CD14-positive monocyte (primary cell): ENCODE data around the gene GRK5. TPM values are rescaled to one million over a fixed set of nuclear protein-coding genes. Genes with fewer than 3 reads are reported as not detected.

ENCODE experiments used
- DNase-seq, 3 donors: peaks; one replicate each; pipeline ENCODE4 v3.0.0-alpha.2; 2011 to 2022
- H2AFZ ChIP-seq: 2 replicates; pipeline ENCODE4 v1.6.0; 2012; ENCODE audit warnings: mild to moderate bottlenecking, low read depth, low read length, inconsistent platforms; ENCODE audit not compliant: insufficient read depth, poor library complexity, severe bottlenecking
- H3K27ac ChIP-seq, 2 donors: 1 replicate in 1 of 2; 2 replicates in 1 of 2; pipeline ENCODE4 v1.5.1; 2012 to 2013; ENCODE audit warnings: low read length in 2 of 2, control low read depth in 1 of 2, inconsistent platforms in 1 of 2, low read depth in 1 of 2, mild to moderate bottlenecking in 1 of 2
- H3K27me3 ChIP-seq, 2 donors: one replicate each; pipeline versions ENCODE4 v1.6.0 to v1.6.1; 2011 to 2013; ENCODE audit warnings: low read length in 2 of 2; ENCODE audit not compliant: control insufficient read depth in 2 of 2, insufficient read depth in 2 of 2
- H3K36me3 ChIP-seq, 2 donors: replicated peaks in 1 of 2; 1 replicate in 1 of 2; 2 replicates in 1 of 2; pipeline versions ENCODE4 v1.5.1 to v1.6.1; 2012 to 2013; ENCODE audit warnings: low read length in 2 of 2, control low read depth in 1 of 2, inconsistent platforms in 1 of 2, mild to moderate bottlenecking in 1 of 2; ENCODE audit not compliant: insufficient read depth in 2 of 2, control insufficient read depth in 1 of 2
- H3K4me1 ChIP-seq, 2 donors: 1 replicate in 1 of 2; 2 replicates in 1 of 2; pipeline versions ENCODE4 v1.5.1 to v1.6.1; 2012 to 2013; ENCODE audit warnings: low read length in 2 of 2, control low read depth in 1 of 2, inconsistent platforms in 1 of 2, mild to moderate bottlenecking in 1 of 2, moderate library complexity in 1 of 2; ENCODE audit not compliant: insufficient read depth in 2 of 2, control insufficient read depth in 1 of 2
- H3K4me2 ChIP-seq: replicated peaks from 2 replicates; pipeline ENCODE3; 2012; ENCODE audit warnings: low read length, moderate library complexity, mild to moderate bottlenecking; ENCODE audit not compliant: poor library complexity, severe bottlenecking; ENCODE audit errors: extremely low read depth
- H3K4me3 ChIP-seq, 3 experiments: fragments of 200-600 bp in 1 of 3; sonication (generic) in 1 of 3; replicated peaks in 1 of 3; 1 replicate in 2 of 3; 2 replicates in 1 of 3; pipeline ENCODE4 v1.5.1; 2011 to 2013; ENCODE audit warnings: low read length in 3 of 3, mild to moderate bottlenecking in 3 of 3, control low read depth in 2 of 3, low read depth in 2 of 3, inconsistent platforms in 1 of 3, moderate library complexity in 1 of 3
- H3K79me2 ChIP-seq: 2 replicates; pipeline ENCODE4 v1.6.0; 2012; ENCODE audit warnings: mild to moderate bottlenecking, control low read depth, inconsistent platforms, low read length, moderate library complexity; ENCODE audit not compliant: insufficient read depth
- H3K9ac ChIP-seq: 2 replicates; pipeline ENCODE4 v1.6.0; 2017; ENCODE audit warnings: low read length, mild to moderate bottlenecking; ENCODE audit not compliant: insufficient read depth, poor library complexity, severe bottlenecking
- H3K9me3 ChIP-seq, 2 donors: replicated peaks in 1 of 2; 1 replicate in 1 of 2; 2 replicates in 1 of 2; pipeline versions ENCODE4 v1.5.1 to v1.6.1; 2012 to 2013; ENCODE audit warnings: low read length in 2 of 2, control low read depth in 1 of 2; ENCODE audit not compliant: control insufficient read depth in 1 of 2, insufficient read depth in 1 of 2
- H4K20me1 ChIP-seq: 2 replicates; pipeline ENCODE4 v1.6.0; 2012; ENCODE audit warnings: mild to moderate bottlenecking, low read length, control low read depth, moderate library complexity; ENCODE audit not compliant: insufficient read depth
- H3K27ac Mint-ChIP-seq, 7 donors: one replicate each; pipeline ENCODE4 v1.8.0; 2020; ENCODE audit warnings: mild to moderate bottlenecking in 7 of 7, mixed read lengths in 7 of 7, moderate library complexity in 6 of 7, inconsistent platforms in 2 of 7
- H3K27me3 Mint-ChIP-seq, 3 donors: one replicate each; pipeline ENCODE4 v1.8.0; 2021 to 2022; ENCODE audit warnings: low read depth in 3 of 3, mild to moderate bottlenecking in 3 of 3, mixed read lengths in 3 of 3, moderate library complexity in 3 of 3, inconsistent platforms in 1 of 3
- H3K36me3 Mint-ChIP-seq, 2 donors: one replicate each; pipeline ENCODE4 v1.8.0; 2020; ENCODE audit warnings: mixed read lengths in 2 of 2, inconsistent platforms in 1 of 2, mild to moderate bottlenecking in 1 of 2
- H3K4me1 Mint-ChIP-seq: one replicate; pipeline ENCODE4 v1.8.0; 2020; ENCODE audit warnings: mild to moderate bottlenecking, mixed read lengths
- H3K4me3 Mint-ChIP-seq, 2 donors: one replicate each; pipeline ENCODE4 v1.8.0; 2020; ENCODE audit warnings: mild to moderate bottlenecking in 2 of 2, mixed read lengths in 2 of 2, moderate library complexity in 1 of 2
- H3K9me3 Mint-ChIP-seq, 7 donors: one replicate each; pipeline ENCODE4 v1.8.0; 2020 to 2022; ENCODE audit warnings: mixed read lengths in 7 of 7, mild to moderate bottlenecking in 6 of 7, moderate library complexity in 6 of 7, inconsistent platforms in 2 of 7
- CTCF ChIP-seq: fragments of 200-600 bp; IDR thresholded peaks from one replicate; pipeline ENCODE4 v1.8.0; 2022; ENCODE audit warnings: antibody characterized with exemption, mild to moderate bottlenecking
- WGBS: methylation state at CpG from one replicate; pipeline ENCODE4 v1.1.5; 2013; ENCODE audit warnings: missing lambda C conversion rate; ENCODE audit not compliant: insufficient coverage; 5-methylcytosine and 5-hydroxymethylcytosine counted together
- intact Hi-C, 2 donors: fragments of 100-400 bp; cut with micrococcal nuclease; formaldehyde crosslinking; loops; one replicate each; pipeline versions ENCODE4 v1.15.0 to v1.15.1; 2023
- polyA plus RNA-seq, 3 donors: library from polyadenylated mRNA; depleted of rRNA in 1 of 3; unstranded in 2 of 3; stranded (reverse) in 1 of 3; fragments of 300-500 nt in 2 of 3; fragments of >200 nt in 1 of 3; fragmentation: Illumina TruSeq in 2 of 3; gene quantifications; 1 replicate in 2 of 3; 2 replicates in 1 of 3; pipeline ENCODE4 v1.2.3, GENCODE V29; 2012 to 2021

Gene GRK5
- polyA plus RNA-seq, 3 donors: 1.2 to 6.5 (median 2.8) TPM

- Histone ChIP-seq H3K9ac (no peak overlapping the region), H3K79me2 (no peaks in the 10 kb centered on the region), H3K36me3 (no peaks in the 10 kb centered on the region), H3K4me3 (no peak overlapping the region), H2AFZ (no peak overlapping the region), H3K27ac (no peak overlapping the region), H3K27me3 (no peaks in the 10 kb centered on the region), H3K4me2 (no peak overlapping the region), H4K20me1 (peaks cover 15% of the 10 kb centered on the region), H3K9me3 (no peaks in the 10 kb centered on the region), H3K4me1 (no peaks in the 10 kb centered on the region)
- H3K4me3 Mint-ChIP-seq: no peak overlapping the region
- intact Hi-C loops: no loop called here
- peaks cover 17% of the 10 kb centered on the region for H3K4me1 Mint-ChIP-seq
- H3K27ac Mint-ChIP-seq: peak overlapping the region in 4 of 7 donors; percentile 23 to 57 (median 52)
- 100% methylated on average over 1 of the region's 3 CpGs for WGBS
- H3K27me3 Mint-ChIP-seq: peaks cover 0 to 3% (median 3%) of the 10 kb centered on the region in 3 donors
- H3K9me3 Mint-ChIP-seq: peaks cover 0 to 4% (median 0%) of the 10 kb centered on the region in 7 donors
- DNase-seq: no peak
- TF ChIP-seq CTCF: no peak
- H3K36me3 Mint-ChIP-seq: peaks cover 7 to 14% of the 10 kb centered on the region in 2 donors
Measured at GRCh38 chr10:119254335-119254734, 47.0 kb downstream of the GRK5 start.

- Histone ChIP-seq H3K9me3 (no peaks in the 10 kb centered on the region), H3K4me2 (no peak overlapping the region), H2AFZ (no peak overlapping the region), H3K27me3 (no peaks in the 10 kb centered on the region), H3K4me1 (no peaks in the 10 kb centered on the region), H4K20me1 (peaks cover 15% of the 10 kb centered on the region), H3K36me3 (no peaks in the 10 kb centered on the region), H3K4me3 (no peak overlapping the region), H3K79me2 (no peaks in the 10 kb centered on the region), H3K27ac (no peak overlapping the region), H3K9ac (no peak overlapping the region)
- peaks cover 0 to 3% (median 3%) of the 10 kb centered on the region in 3 donors for H3K27me3 Mint-ChIP-seq
- H3K27ac Mint-ChIP-seq: no peak overlapping the region
- TF ChIP-seq CTCF: no peak
- peaks cover 3 to 4% of the 10 kb centered on the region in 2 donors for H3K36me3 Mint-ChIP-seq
- H3K9me3 Mint-ChIP-seq: peaks cover 0 to 6% (median 2%) of the 10 kb centered on the region in 7 donors
- no peak for DNase-seq
- 100% methylated on average over 4 of the region's 8 CpGs for WGBS
- no peak overlapping the region for H3K4me3 Mint-ChIP-seq
- peaks cover 11% of the 10 kb centered on the region for H3K4me1 Mint-ChIP-seq
- intact Hi-C loops: no loop called here
Measured at GRCh38 chr10:119256030-119256429, 48.7 kb downstream of the GRK5 start.
